GDM1 (cell line): ENCODE data around the gene POU2AF2.
"Not testable (repeated sequence)": the region's sequence is repeated elsewhere in the genome, so short reads cannot be mapped to it uniquely, and the experiment has no call there.

ENCODE experiments used
- DNase-seq: peaks from one replicate; lab custom pipeline; 2025; lab: John Stamatoyannopoulos, UW

The POU2AF2 gene

GRCh38 chr11:111302298-111302697 lies 56.8 kb downstream of the POU2AF2 start:
- no peak for DNase-seq

GRCh38 chr11:111303461-111303860 lies 57.9 kb downstream of the POU2AF2 start:
- DNase-seq: no peak

GRCh38 chr11:111305162-111305802 lies 59.8 kb downstream of the POU2AF2 start:
- DNase-seq: no peak

- DNase-seq: no peak
These were observed 60.4 kb downstream of the POU2AF2 start for GRCh38 chr11:111305876-111306275.

- DNase-seq: no peak
These were observed 60.8 kb downstream of the POU2AF2 start for GRCh38 chr11:111306321-111306720.

- no peak for DNase-seq
These were observed 62.1 kb downstream of the POU2AF2 start for GRCh38 chr11:111307472-111308108.

GRCh38 chr11:111308140-111308539 lies 62.6 kb downstream of the POU2AF2 start:
- DNase-seq: no peak

- DNase-seq: no peak
These were observed 63.8 kb downstream of the POU2AF2 start for GRCh38 chr11:111309215-111309915.

GRCh38 chr11:111310088-111310487 lies 64.6 kb downstream of the POU2AF2 start:
- no peak for DNase-seq

GRCh38 chr11:111310723-111311122 lies 65.2 kb downstream of the POU2AF2 start:
- DNase-seq: no peak

- no peak for DNase-seq
These were observed 66.6 kb downstream of the POU2AF2 start for GRCh38 chr11:111312076-111312475.

- no peak for DNase-seq
These were observed 73.8 kb downstream of the POU2AF2 start for GRCh38 chr11:111319296-111319695.

GRCh38 chr11:111320199-111320598 lies 74.7 kb downstream of the POU2AF2 start:
- DNase-seq: not testable (repeated sequence)

- DNase-seq: no peak
These were observed 75.4 kb downstream of the POU2AF2 start for GRCh38 chr11:111320728-111321568.

GRCh38 chr11:111322534-111322933 lies 77.0 kb downstream of the POU2AF2 start:
- DNase-seq: no peak

- no peak for DNase-seq
These were observed 78.8 kb downstream of the POU2AF2 start for GRCh38 chr11:111324277-111324720.

- DNase-seq: no peak
These were observed 79.7 kb downstream of the POU2AF2 start for GRCh38 chr11:111325259-111325658.

- DNase-seq: no peak
These were observed 81.3 kb downstream of the POU2AF2 start for GRCh38 chr11:111326824-111327223.

- no peak for DNase-seq
These were observed 82.5 kb downstream of the POU2AF2 start for GRCh38 chr11:111327908-111328624.

GRCh38 chr11:111329306-111330204 lies 84.0 kb downstream of the POU2AF2 start:
- no peak for DNase-seq
